HCT116 (cell line): ENCODE measurements around the gene WEE1.

Experiments used
- CEBPB ChIP-seq: IDR thresholded peaks from 2 replicates; pipeline ENCODE4 v1.6.1; 2012; ENCODE audit warnings: low read depth
- CTCF ChIP-seq, 3 experiments: fragments of 200-600 bp in 1 of 3; sonication (generic) in 1 of 3; IDR thresholded peaks in 2 of 3; conservative IDR thresholded peaks in 1 of 3; 2 replicates each; pipeline ENCODE4 v1.5.1; 2012 to 2017; ENCODE audit warnings: low read depth in 2 of 3, low read length in 2 of 3, antibody characterized with exemption in 1 of 3, borderline replicate concordance in 1 of 3, control low read depth in 1 of 3, mild to moderate bottlenecking in 1 of 3, mixed read lengths in 1 of 3, mixed run types in 1 of 3, moderate library complexity in 1 of 3; ENCODE audit not compliant: insufficient read depth in 1 of 3
- EZH2 ChIP-seq: fragments of 200-600 bp; sonication (generic); IDR thresholded peaks from 2 replicates; pipeline ENCODE4 v1.6.1; 2017; ENCODE audit warnings: antibody characterized with exemption, mixed run types
- FOSL1 ChIP-seq: IDR thresholded peaks from 2 replicates; pipeline ENCODE4 v1.6.1; 2012; ENCODE audit warnings: low read depth
- POLR2A ChIP-seq: IDR thresholded peaks from 2 replicates; pipeline ENCODE4 v1.7.0; 2011; ENCODE audit warnings: borderline replicate concordance; ENCODE audit not compliant: insufficient read depth, insufficient read length; ENCODE audit errors: extremely low read depth
- POLR2AphosphoS5 ChIP-seq: IDR thresholded peaks from 2 replicates; pipeline ENCODE4 v1.6.1; 2011; ENCODE audit warnings: mild to moderate bottlenecking, low read depth, low read length, moderate library complexity
- RAD21 ChIP-seq: IDR thresholded peaks from 2 replicates; pipeline ENCODE4 v1.6.1; 2012; ENCODE audit warnings: low read depth, mild to moderate bottlenecking
- REST ChIP-seq: IDR thresholded peaks from 2 replicates; pipeline ENCODE4 v1.6.1; 2012; ENCODE audit warnings: low read depth
- SP1 ChIP-seq: IDR thresholded peaks from 2 replicates; pipeline ENCODE4 v1.6.1; 2012; ENCODE audit warnings: low read depth

- TF ChIP-seq CEBPB (no peak), CTCF (IDR thresholded peaks at IDR 0.05 in 2 of 3, conservative IDR thresholded peaks at IDR 0.05 in 1 of 3; ENCODE audit: borderline replicate concordance in 1 of 3, insufficient read depth in 1 of 3, low read depth in 2 of 3, low read length in 2 of 3) (no peak), POLR2A (no peak), FOSL1 (no peak), REST (no peak), POLR2AphosphoS5 (no peak), SP1 (no peak), RAD21 (no peak), EZH2 (no peak)
Observed at GRCh38 chr11:9616042-9616675, 42.7 kb downstream of the WEE1 start.
